ENCODE measurements around the gene ATP8B4. TPM values are rescaled to one million over a fixed set of nuclear protein-coding genes. Genes with fewer than 3 reads are reported as not detected.

Gene ATP8B4
- polyA plus RNA-seq, 1 of the 3 experiments (the other 2 are of a cell fraction), result 0.03 TPM

GRCh38 chr15:49855917-49856637 is 263.0 kb downstream of the ATP8B4 start:
- DNase-seq, result no peak
- Histone ChIP-seq H4K20me1 (ENCODE audit: insufficient read depth) (no peaks in the 10 kb centered on the region), H3F3A (replicated peaks; ENCODE audit: insufficient read depth) (peaks cover 3% of the 10 kb centered on the region), H3K9me3 (no peaks in the 10 kb centered on the region), H3K4me2 (no peak overlapping the region), H3K79me2 (ENCODE audit: insufficient read depth) (no peaks in the 10 kb centered on the region), H3K4me3 (ENCODE audit: low read depth in 2 of 2, low read length in 1 of 2) (no peak overlapping the region), H3K9ac (no peak overlapping the region), H3K36me3 (replicated peaks in 1 of 2; ENCODE audit: control insufficient read depth in 1 of 2, insufficient read depth in 2 of 2, low read length in 1 of 2) (no peaks in the 10 kb centered on the region), H3K4me1 (ENCODE audit: control insufficient read depth in 1 of 2, insufficient read depth in 2 of 2, low read depth in 1 of 2, low read length in 1 of 2) (peaks cover 0 to 5% of the 10 kb centered on the region in 2 experiments; a peak in 2 of 4 replicates), H3K27me3 (ENCODE audit: insufficient read depth) (no peaks in the 10 kb centered on the region), H3K27ac (ENCODE audit: low read depth in 2 of 2, low read length in 1 of 2) (no peak overlapping the region), H3K9me2 (no peaks in the 10 kb centered on the region), H2AFZ (ENCODE audit: low read depth) (no peak overlapping the region)
- TF ChIP-seq RFX5 (IDR thresholded peaks at IDR 0.05; ENCODE audit: low read length), result no peak
- no peak for TF ChIP-seq RXRA (IDR thresholded peaks at IDR 0.05; ENCODE audit: borderline replicate concordance, low read depth)
- peak; percentile 12; the same call in 1 of the 2 replicates for TF ChIP-seq TCF12 (IDR thresholded peaks at IDR 0.05)
- TF ChIP-seq RCOR1 (IDR thresholded peaks at IDR 0.05; ENCODE audit: low read length), result 0 out of 2 replicates have a peak, but pooled peaks have one; percentile 18
- no peak for TF ChIP-seq USF1 (IDR thresholded peaks at IDR 0.05; ENCODE audit: borderline replicate concordance, low read depth)
- no peak for TF ChIP-seq CTCF (IDR thresholded peaks at IDR 0.05)
- ChIA-PET CTCF (interaction anchor here (1.5 kb wide), 1 partner anchor 8 kb away, joined by 6 read pairs; no protein-coding TSS in a partner anchor), POLR2A (no interaction called here)
- WGBS (ENCODE audit: low lambda C conversion rate), result 8% methylated on average over 4 of the region's 4 CpGs

GRCh38 chr15:49852756-49853155 is 266.3 kb downstream of the ATP8B4 start:
- no peak for DNase-seq
- no peak overlapping the region for H3K9ac ChIP-seq
- TF ChIP-seq USF1 (IDR thresholded peaks at IDR 0.05; ENCODE audit: borderline replicate concordance, low read depth), result no peak
- TF ChIP-seq REST (IDR thresholded peaks at IDR 0.05; ENCODE audit: low read depth, low read length), result no peak
- 19% methylated on average over 2 of the region's 2 CpGs for WGBS (ENCODE audit: low lambda C conversion rate)
- POLR2A ChIA-PET, result no interaction called here
- no peak overlapping the region for H3K4me2 ChIP-seq
- H4K20me1 ChIP-seq (ENCODE audit: insufficient read depth), result no peaks in the 10 kb centered on the region
- no peaks in the 10 kb centered on the region for H3K9me3 ChIP-seq
- no peaks in the 10 kb centered on the region for H3K79me2 ChIP-seq (ENCODE audit: insufficient read depth)
- H3K27me3 ChIP-seq (ENCODE audit: insufficient read depth), result no peaks in the 10 kb centered on the region
- no peak overlapping the region for H2AFZ ChIP-seq (ENCODE audit: low read depth)
- H3F3A ChIP-seq (replicated peaks; ENCODE audit: insufficient read depth), result peaks cover 3% of the 10 kb centered on the region
- H3K9me2 ChIP-seq, result no peaks in the 10 kb centered on the region
- H3K4me3 ChIP-seq (ENCODE audit: low read depth in 2 of 2, low read length in 1 of 2), result no peak overlapping the region
- H3K27ac ChIP-seq (ENCODE audit: low read depth in 2 of 2, low read length in 1 of 2), result no peak overlapping the region
- no peaks in the 10 kb centered on the region; a peak in 2 of 4 replicates for H3K4me1 ChIP-seq (ENCODE audit: control insufficient read depth in 1 of 2, insufficient read depth in 2 of 2, low read depth in 1 of 2, low read length in 1 of 2)
- CTCF ChIA-PET, result interaction anchor here (0.6 to 1.0 kb wide), 2 partner anchors 42 to 137 kb away, joined by 3 read pairs; no protein-coding TSS in a partner anchor
- no peaks in the 10 kb centered on the region for H3K36me3 ChIP-seq (replicated peaks in 1 of 2; ENCODE audit: control insufficient read depth in 1 of 2, insufficient read depth in 2 of 2, low read length in 1 of 2)

All from SK-N-SH (cell line).